ENCODE results near the gene RAB12.

Gene RAB12

DNA sequence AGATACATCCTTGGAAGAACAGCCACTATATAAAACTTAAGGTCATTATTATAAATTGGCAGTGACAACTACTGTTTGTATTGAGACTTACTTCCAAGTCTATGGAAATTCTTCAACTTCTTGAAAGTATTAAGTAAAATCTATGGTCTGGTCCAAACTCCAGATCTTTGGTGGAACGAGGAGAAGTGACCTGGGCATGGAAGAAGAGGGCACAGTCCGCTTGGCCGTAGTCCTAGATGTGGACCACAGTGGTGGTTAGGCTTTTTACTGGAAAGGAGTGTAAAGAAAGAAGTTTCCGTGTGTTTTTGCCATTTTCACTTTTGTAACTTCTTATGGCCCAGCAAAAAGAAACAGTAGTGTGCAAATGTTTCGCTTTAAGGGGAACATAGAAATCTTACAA lies 9.8 kb downstream of the RAB12 start (continued):
- TF ChIP-seq ZNF843 (tag by site-specific recombination; IDR thresholded peaks at IDR 0.05) = no peak
- TF ChIP-seq, protein P1, sequence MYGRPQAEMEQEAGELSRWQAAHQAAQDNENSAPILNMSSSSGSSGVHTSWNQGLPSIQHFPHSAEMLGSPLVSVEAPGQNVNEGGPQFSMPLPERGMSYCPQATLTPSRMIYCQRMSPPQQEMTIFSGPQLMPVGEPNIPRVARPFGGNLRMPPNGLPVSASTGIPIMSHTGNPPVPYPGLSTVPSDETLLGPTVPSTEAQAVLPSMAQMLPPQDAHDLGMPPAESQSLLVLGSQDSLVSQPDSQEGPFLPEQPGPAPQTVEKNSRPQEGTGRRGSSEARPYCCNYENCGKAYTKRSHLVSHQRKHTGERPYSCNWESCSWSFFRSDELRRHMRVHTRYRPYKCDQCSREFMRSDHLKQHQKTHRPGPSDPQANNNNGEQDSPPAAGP (tag by site-specific recombination; IDR thresholded peaks at IDR 0.05) = no peak
- TF ChIP-seq ZNF174 (tag by site-specific recombination; IDR thresholded peaks at IDR 0.05) = no peak
- TF ChIP-seq ZNF658 (tag by site-specific recombination; IDR thresholded peaks at IDR 0.05) = no peak
- no peak for TF ChIP-seq ZNF202 (tag by site-specific recombination; IDR thresholded peaks at IDR 0.05; ENCODE audit: borderline replicate concordance)
- no peak for TF ChIP-seq KLF8 (tag by site-specific recombination; IDR thresholded peaks at IDR 0.05)
- no peak for TF ChIP-seq ZNF404 (tag by site-specific recombination; IDR thresholded peaks at IDR 0.05)

GRCh38 chr18:8619835-8620577 lies 10.8 kb downstream of the RAB12 start:
- no peaks in the 10 kb centered on the region for H3K9me3 ChIP-seq (ENCODE audit: control insufficient read depth, insufficient read depth, low read depth, low read length)

More at GRCh38 chr18:8619835-8620577, 10.8 kb downstream of the RAB12 start:
- ChIA-PET CTCF (interaction anchor here (0.6 kb wide), 1 partner anchor 676 kb away, joined by 3 read pairs; no protein-coding TSS in a partner anchor), POLR2A (no interaction called here)
- Histone ChIP-seq H3K4me3 (ENCODE audit: low read depth, low read length) (no peak overlapping the region), H3K27ac (ENCODE audit: extremely low read depth, low read depth, low read length) (no peak overlapping the region), H3K36me3 (ENCODE audit: control insufficient read depth in 2 of 2, insufficient read depth in 1 of 2, low read length in 2 of 2) (peaks cover 0 to 6% of the 10 kb centered on the region in 2 experiments), H3K4me1 (ENCODE audit: control insufficient read depth, insufficient read depth, low read length) (peaks cover 18% of the 10 kb centered on the region)
- TF ChIP-seq ZBTB11 (tag by site-specific recombination; conservative IDR thresholded peaks at IDR 0.05; ENCODE audit: low read depth) = no peak
- no peak for TF ChIP-seq ZNF174 (tag by site-specific recombination; IDR thresholded peaks at IDR 0.05)
- TF ChIP-seq HOXC10 (CRISPR knock-in tag; IDR thresholded peaks at IDR 0.05) = no peak
- no peak for TF ChIP-seq FEZF1 (tag by site-specific recombination; IDR thresholded peaks at IDR 0.05)
- no peak for TF ChIP-seq ZBTB7A (tag by site-specific recombination; IDR thresholded peaks at IDR 0.05; ENCODE audit: low read depth)
- TF ChIP-seq, protein P2, sequence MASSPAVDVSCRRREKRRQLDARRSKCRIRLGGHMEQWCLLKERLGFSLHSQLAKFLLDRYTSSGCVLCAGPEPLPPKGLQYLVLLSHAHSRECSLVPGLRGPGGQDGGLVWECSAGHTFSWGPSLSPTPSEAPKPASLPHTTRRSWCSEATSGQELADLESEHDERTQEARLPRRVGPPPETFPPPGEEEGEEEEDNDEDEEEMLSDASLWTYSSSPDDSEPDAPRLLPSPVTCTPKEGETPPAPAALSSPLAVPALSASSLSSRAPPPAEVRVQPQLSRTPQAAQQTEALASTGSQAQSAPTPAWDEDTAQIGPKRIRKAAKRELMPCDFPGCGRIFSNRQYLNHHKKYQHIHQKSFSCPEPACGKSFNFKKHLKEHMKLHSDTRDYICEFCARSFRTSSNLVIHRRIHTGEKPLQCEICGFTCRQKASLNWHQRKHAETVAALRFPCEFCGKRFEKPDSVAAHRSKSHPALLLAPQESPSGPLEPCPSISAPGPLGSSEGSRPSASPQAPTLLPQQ (tag by site-specific recombination; IDR thresholded peaks at IDR 0.05) = no peak
- TF ChIP-seq, protein P3, sequence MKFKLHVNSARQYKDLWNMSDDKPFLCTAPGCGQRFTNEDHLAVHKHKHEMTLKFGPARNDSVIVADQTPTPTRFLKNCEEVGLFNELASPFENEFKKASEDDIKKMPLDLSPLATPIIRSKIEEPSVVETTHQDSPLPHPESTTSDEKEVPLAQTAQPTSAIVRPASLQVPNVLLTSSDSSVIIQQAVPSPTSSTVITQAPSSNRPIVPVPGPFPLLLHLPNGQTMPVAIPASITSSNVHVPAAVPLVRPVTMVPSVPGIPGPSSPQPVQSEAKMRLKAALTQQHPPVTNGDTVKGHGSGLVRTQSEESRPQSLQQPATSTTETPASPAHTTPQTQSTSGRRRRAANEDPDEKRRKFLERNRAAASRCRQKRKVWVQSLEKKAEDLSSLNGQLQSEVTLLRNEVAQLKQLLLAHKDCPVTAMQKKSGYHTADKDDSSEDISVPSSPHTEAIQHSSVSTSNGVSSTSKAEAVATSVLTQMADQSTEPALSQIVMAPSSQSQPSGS (tag by site-specific recombination; IDR thresholded peaks at IDR 0.05; ENCODE audit: low read depth) = no peak
- TF ChIP-seq ZNF837 (tag by site-specific recombination; IDR thresholded peaks at IDR 0.05) = no peak
- no peak for TF ChIP-seq ZNF626 (tag by site-specific recombination; IDR thresholded peaks at IDR 0.05)
- no peak for TF ChIP-seq ZNF112 (tag by site-specific recombination; IDR thresholded peaks at IDR 0.05)
- TF ChIP-seq OVOL3 (tag by site-specific recombination; IDR thresholded peaks at IDR 0.05) = no peak
- no peak for TF ChIP-seq ZNF302 (tag by site-specific recombination; IDR thresholded peaks at IDR 0.05; ENCODE audit: low read depth)
